ENCODE results near the gene CAPN12.

Gene CAPN12

GRCh38 chr19:38736413-38737280 lies 7.6 kb downstream of the CAPN12 start:
- in situ Hi-C loops (cut with MboI; ENCODE audit: low pct_unique_long_range_greater_than_20kb, low sequenced_read_pairs, unreplicated experiment): loop anchor here (25.0 kb wide), 1 partner anchor 176 kb away; the partner anchor contains the start of gene CCER2
- TF ChIP-seq, protein P1, sequence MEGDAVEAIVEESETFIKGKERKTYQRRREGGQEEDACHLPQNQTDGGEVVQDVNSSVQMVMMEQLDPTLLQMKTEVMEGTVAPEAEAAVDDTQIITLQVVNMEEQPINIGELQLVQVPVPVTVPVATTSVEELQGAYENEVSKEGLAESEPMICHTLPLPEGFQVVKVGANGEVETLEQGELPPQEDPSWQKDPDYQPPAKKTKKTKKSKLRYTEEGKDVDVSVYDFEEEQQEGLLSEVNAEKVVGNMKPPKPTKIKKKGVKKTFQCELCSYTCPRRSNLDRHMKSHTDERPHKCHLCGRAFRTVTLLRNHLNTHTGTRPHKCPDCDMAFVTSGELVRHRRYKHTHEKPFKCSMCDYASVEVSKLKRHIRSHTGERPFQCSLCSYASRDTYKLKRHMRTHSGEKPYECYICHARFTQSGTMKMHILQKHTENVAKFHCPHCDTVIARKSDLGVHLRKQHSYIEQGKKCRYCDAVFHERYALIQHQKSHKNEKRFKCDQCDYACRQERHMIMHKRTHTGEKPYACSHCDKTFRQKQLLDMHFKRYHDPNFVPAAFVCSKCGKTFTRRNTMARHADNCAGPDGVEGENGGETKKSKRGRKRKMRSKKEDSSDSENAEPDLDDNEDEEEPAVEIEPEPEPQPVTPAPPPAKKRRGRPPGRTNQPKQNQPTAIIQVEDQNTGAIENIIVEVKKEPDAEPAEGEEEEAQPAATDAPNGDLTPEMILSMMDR (IDR thresholded peaks at IDR 0.05; ENCODE audit: extremely low read depth, insufficient read depth, missing control alignments): no peak
- DNase-seq (ENCODE audit: low spot score): peak; percentile 90

DNA sequence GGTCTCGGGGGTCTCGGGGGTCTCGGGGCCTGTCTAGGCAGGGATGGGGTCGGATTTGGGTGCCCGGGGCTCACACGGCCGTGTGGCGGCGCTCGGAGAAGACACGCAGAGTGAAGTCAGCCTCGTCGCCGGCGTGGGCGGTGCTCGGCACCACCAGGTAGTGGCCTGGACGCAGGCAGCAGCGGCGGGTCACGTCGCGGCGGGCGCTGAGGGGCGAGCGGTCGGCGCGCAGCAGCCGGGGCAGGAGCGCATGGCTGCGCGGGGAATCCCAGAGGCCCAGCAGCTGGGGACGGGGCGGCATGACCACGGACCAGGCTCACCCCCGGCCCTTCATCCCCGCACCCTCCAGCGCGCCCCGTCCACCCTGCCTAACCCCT lies 8.2 kb downstream of the CAPN12 start:
- peak; percentile 82 for DNase-seq (ENCODE audit: low spot score)
- in situ Hi-C loops (cut with MboI; ENCODE audit: low pct_unique_long_range_greater_than_20kb, low sequenced_read_pairs, unreplicated experiment): loop anchor here (25.0 kb wide), 1 partner anchor 176 kb away; the partner anchor contains the start of gene CCER2
- TF ChIP-seq, protein P1 (IDR thresholded peaks at IDR 0.05; ENCODE audit: extremely low read depth, insufficient read depth, missing control alignments): no peak

DNA sequence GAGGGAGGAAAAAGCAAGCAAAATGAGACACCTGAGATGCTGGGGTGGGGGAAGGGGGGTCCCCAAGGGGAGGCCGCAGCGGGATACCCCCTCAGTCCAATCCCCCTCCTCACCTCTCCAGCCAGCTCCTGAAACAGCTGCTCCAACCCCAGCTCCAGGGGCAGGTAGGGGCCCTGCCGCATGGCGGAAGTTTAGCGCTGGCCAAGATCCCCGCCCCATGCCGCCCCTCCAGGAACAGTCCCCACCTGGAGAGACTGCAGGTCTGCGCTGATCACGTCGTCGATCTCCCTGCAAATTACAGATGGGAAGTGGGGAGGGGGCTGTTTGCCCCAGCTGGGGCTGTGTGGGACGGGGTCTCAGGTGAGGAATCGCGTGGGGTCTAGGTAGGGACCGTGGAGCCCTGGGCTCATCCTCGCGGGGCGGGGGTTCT lies 9.0 kb downstream of the CAPN12 start:
- in situ Hi-C loops (cut with MboI; ENCODE audit: low pct_unique_long_range_greater_than_20kb, low sequenced_read_pairs, unreplicated experiment): loop anchor here (25.0 kb wide), 1 partner anchor 177 kb away; the partner anchor contains the start of gene CCER2
- TF ChIP-seq, protein P1 (IDR thresholded peaks at IDR 0.05; ENCODE audit: extremely low read depth, insufficient read depth, missing control alignments): no peak
- no peak for DNase-seq (ENCODE audit: low spot score)

GRCh38 chr19:38734426-38735256 lies 9.6 kb downstream of the CAPN12 start:
- in situ Hi-C loops (cut with MboI; ENCODE audit: low pct_unique_long_range_greater_than_20kb, low sequenced_read_pairs, unreplicated experiment): loop anchor here (25.0 kb wide), 1 partner anchor 178 kb away; the partner anchor contains the start of gene CCER2
- TF ChIP-seq, protein P1 (IDR thresholded peaks at IDR 0.05; ENCODE audit: extremely low read depth, insufficient read depth, missing control alignments): no peak
- peak; percentile 75 for DNase-seq (ENCODE audit: low spot score)

GRCh38 chr19:38734176-38734425 lies 10.2 kb downstream of the CAPN12 start:
- no peak for DNase-seq (ENCODE audit: low spot score)
- TF ChIP-seq, protein P1 (IDR thresholded peaks at IDR 0.05; ENCODE audit: extremely low read depth, insufficient read depth, missing control alignments): no peak
- in situ Hi-C loops (cut with MboI; ENCODE audit: low pct_unique_long_range_greater_than_20kb, low sequenced_read_pairs, unreplicated experiment): loop anchor here (25.0 kb wide), 1 partner anchor 178 kb away; the partner anchor contains the start of gene CCER2

- TF ChIP-seq, protein P1 (IDR thresholded peaks at IDR 0.05; ENCODE audit: extremely low read depth, insufficient read depth, missing control alignments): no peak
- in situ Hi-C loops (cut with MboI; ENCODE audit: low pct_unique_long_range_greater_than_20kb, low sequenced_read_pairs, unreplicated experiment): loop anchor here (25.0 kb wide), 1 partner anchor 179 kb away; the partner anchor contains the start of gene CCER2
- DNase-seq (ENCODE audit: low spot score): no peak
These were observed 10.6 kb downstream of the CAPN12 start for GRCh38 chr19:38733493-38734175.

All from GM13977 (cell line).